ENCODE data around the gene CACNA1C.
"Not testable (repeated sequence)": the region's sequence is repeated elsewhere in the genome, so short reads cannot be mapped to it uniquely, and the experiment has no call there.

CACNA1C gene

DNA sequence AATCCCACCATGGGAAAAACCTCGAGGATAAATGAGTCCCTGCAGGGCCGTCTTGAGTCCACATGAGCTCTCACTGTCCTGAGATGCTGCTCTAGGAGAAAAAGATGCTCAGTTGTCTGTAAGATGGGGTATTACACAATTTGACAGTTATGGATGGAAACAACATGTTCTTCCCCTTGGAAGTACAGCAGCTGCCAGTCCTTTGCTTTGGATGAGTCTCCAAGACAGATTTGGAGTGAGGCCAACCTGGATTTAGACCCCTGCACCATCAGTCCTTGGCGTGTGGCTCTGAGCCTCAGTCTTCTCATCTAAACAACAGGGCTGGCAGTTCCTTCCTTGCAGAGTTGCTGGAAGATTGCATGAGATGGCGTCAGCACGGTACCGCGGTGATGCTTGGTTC is 432.9 kb downstream of the CACNA1C start:
- no peak for DNase-seq (ENCODE audit: low read depth)

DNA sequence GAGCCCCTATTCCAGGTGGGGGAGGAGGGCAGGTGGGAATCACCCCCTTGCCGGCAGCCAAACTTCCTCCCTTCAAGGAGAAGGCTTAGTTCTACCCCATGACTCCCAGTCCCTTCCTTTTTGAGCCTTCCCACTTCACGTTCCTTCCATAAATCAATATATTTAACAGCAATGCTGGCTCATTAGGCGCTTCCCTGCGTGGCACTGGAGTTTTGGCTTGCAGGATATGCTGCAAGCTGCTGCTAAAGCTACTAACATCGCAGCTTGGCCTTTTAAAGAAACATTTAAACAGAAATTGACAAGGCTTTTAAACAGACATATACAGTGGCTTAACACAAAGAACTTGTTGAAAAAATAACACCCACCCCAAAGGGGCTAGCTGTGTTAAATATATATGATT is 434.0 kb downstream of the CACNA1C start:
- no peak for DNase-seq (ENCODE audit: low read depth)

DNA sequence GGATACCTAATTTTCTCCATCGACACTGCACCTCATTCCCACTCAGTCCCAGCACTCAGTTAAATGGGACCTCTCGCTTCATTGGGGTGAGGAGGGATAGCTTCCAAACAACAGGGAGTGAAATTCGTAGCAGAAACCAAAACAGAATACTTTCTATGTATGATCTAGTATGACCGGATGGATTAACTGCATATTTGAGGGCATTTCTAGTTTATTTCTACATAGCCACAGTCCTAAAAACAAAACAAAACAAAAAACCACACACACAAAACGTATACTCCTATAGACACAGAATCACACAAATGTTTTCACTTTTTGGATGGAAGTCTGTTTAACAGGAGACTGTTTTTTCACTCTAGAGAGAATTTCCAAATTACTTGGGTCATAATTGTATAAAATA is 434.5 kb downstream of the CACNA1C start:
- no peak for DNase-seq (ENCODE audit: low read depth)

DNA sequence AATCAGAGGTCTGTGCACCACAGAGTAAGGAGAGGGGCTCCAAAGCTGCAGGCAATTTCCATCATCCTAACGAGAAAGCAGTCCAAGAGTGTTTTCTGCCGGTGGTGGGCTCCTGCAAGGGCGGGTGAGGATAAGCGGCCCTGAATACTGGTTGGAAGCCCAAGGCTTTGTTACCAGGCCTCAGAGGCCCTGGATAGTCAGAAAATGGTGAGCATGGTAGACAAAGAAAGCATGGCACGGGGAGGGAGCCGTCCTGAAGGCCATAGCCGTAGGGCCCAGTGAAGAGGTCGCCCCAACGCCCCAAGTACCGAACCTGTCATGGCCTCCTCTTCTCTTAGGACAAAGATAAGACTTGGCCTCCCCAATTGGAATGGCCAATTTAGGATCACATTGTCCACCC is 435.3 kb downstream of the CACNA1C start:
- DNase-seq (ENCODE audit: low read depth): no peak

DNA sequence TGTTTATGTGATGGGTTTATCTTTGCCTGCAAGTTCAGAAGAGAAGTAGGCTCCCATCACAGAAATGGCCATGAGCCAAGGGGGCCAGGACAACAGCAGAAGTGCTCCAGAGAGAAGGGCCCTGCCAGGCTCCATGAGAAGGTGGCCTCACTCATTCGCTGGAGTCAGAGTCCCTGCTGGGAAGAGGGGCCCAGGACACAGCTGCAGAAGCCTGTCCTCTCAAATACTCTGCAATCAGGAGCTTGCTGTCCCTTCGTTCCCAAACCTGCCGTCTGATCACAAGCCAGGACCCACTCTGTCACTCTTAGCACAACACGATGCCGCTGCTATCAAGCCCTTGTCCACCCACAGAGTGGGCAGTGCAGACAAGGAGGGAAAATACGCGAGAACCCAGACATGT is 435.8 kb downstream of the CACNA1C start:
- no peak for DNase-seq (ENCODE audit: low read depth)

DNA sequence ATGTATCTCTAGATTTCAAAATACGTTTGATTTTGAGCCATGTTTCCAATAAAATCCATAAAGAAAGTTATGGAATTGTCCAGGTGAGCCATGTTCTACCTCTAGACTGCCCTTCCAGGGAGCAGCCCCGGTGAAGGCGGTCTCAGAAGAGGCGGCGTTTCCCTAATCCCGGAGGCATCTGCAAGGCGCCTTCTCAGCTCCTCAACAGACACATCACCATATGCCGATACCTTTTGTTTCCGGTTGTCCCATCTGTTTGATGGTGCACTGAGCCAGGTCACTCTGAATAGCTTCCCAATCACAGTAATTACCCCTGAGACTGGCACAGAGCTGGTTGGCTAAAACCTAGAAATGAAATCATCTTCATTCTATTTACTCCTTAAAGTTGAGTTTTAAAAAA is 436.5 kb downstream of the CACNA1C start:
- DNase-seq (ENCODE audit: low read depth): no peak

DNA sequence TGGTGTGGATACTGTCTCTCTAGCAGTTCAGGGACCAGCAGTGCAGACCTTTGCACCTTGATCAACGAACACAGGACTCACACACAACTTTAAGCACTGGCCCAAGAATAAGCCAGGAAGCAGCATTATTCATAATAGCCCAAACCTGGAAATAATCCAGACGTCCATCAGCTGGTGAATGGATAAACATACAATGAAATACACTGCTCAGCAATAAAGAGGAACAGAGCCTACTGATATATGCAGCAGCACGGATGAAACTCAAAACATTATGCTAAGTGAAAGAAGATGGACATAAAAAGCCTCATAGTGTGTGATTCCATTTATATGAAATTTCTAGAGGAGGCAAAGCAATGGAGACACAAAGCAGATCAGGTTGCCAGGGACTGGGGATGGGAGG is 438.0 kb downstream of the CACNA1C start:
- no peak for DNase-seq (ENCODE audit: low read depth)

DNA sequence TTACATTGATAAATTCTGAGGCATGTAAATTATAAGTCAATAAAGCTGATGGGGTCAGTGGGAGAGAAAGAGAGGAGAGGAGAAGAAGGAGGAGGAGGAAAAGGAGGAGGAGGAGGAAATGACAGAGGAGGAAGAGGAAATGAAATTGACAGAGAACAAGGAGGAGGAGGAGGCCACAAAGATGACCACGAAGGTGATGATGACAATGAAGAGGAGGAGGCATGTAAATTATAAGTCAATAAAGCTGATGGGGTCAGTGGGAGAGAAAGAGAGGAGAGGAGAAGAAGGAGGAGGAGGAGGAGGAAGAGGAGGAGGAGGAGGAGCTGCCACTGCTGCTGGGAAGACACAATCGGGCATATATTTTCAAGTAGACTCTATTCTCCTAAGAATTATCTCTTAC is 438.6 kb downstream of the CACNA1C start:
- DNase-seq (ENCODE audit: low read depth): not testable (repeated sequence)

DNA sequence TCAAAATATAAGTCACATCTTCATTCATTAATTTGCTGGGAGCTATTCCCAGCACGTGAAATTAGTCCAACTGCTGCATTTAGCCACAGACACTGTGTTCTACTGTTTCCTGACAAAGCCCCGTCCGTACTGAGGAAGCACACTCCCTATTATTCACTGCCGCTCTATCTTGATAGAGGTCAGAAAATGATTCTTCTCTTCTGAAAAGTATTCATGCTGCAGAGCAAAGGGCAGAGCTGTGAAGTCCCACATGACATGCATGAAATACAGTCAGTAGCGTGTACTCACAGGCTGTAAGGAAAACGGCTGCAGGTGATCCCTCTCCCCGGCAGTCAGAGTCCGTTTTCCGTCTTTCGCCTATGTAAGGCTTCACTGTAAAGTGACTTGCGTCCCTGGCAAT is 439.4 kb downstream of the CACNA1C start:
- DNase-seq (ENCODE audit: low read depth): no peak

DNA sequence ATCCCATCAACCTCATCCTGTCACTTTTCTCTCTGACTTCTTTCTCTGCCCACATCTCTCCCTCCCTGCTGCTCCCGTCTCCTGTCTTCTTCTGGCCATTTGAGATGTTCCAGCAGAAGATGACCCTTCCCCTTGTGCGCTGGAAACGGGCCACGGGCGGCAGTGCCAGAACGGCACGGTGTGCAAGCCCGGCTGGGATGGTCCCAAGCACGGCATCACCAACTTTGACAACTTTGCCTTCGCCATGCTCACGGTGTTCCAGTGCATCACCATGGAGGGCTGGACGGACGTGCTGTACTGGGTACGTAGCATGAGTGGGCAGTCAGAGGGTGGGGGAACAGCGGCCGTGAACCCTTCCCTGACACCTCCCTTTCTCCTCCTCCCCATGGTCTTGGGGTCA is 440.3 kb downstream of the CACNA1C start:
- no peak for DNase-seq (ENCODE audit: low read depth)

DNA sequence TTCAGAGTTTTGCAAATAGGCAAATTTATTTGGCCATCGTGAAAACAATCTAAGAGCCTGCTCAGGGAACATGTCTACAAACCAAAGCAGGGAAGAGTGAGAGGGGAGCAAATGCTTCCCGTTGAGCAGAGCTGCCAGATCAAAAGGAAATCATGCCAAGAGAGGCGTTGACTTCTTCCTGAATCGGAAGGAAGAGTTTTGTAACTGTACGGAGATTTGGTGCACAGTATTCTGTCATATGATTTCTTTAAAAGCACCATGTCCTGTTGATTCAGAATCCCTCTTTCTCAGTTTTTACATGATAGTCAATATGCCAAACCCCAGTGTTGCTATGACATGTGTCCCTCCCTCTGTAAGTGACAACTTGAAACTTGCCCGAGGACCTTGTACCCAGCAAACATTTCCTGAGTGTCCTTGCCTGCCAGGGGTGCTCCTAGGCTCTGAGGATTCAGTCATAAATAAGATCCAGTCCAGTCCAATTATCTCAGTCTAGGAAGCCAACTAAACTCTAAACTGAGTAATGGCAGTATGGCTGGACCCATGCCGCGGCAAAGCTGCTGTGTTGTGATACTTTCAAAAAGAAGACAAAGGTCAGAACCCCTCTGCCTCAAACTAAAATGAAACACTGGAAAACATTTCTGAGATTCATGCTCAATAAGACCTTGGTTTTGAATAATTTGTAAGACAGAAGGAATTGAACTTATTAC is 441.9 kb downstream of the CACNA1C start:
- no peak for DNase-seq (ENCODE audit: low read depth)

DNA sequence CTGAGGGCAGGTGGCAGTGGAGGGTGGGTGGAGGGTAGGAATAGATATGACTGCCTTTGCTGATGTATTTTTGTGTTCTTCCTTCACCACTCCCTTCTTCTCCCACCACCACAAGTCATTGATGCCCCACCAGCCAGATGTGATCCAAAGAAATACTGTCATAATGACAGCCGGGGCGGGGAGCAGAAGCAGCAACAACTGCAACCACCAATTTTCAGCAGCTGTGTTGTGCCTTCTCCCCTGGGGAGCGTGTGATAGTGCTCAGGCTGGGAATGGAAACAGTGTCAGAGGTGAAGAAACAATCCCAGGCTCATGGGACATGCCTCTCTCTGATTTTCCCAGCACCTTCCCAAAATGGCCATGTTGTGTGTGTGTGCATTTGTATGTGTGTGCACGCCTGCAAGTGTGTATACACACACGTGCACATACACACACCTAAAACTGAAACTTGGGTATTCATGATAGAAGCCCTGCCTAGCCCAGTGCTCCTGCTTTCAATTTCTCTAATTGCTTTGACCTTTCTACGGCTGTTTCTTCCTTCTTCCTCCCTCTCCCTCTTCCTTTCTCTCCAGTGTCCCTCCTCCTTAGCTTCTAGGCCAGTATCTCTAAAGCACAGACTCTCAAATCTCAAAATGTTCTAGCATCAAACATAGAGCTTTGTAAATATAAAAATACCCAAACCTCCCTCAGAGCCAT is 442.8 kb downstream of the CACNA1C start:
- no peak for DNase-seq (ENCODE audit: low read depth)

DNA sequence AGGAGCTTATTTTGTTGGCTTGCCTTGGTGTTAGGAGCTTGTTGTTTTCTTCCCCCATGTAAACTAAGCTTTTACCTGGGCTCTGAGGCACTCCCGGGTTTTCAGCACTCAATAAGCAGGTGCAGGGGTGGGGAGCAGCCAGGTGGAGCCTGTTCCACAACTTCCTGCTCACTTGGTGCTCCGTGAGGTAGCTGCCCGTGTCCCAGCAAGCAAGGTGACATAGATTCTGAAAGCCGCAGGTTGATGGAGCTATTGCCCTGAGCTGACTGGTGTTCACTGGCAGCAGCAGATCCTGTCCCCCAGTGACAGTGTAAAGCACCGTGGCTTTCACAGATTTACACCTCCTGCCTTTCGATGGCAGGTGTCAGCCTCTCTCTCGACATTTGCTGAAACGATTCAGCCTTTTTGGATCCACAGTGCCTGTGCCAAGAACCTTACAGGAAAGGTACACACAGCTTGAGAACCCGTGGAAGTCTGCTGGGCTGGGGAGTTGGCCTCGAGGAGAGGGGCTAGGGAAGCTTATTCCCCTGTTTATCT is 446.2 kb downstream of the CACNA1C start:
- DNase-seq (ENCODE audit: low read depth): no peak

DNA sequence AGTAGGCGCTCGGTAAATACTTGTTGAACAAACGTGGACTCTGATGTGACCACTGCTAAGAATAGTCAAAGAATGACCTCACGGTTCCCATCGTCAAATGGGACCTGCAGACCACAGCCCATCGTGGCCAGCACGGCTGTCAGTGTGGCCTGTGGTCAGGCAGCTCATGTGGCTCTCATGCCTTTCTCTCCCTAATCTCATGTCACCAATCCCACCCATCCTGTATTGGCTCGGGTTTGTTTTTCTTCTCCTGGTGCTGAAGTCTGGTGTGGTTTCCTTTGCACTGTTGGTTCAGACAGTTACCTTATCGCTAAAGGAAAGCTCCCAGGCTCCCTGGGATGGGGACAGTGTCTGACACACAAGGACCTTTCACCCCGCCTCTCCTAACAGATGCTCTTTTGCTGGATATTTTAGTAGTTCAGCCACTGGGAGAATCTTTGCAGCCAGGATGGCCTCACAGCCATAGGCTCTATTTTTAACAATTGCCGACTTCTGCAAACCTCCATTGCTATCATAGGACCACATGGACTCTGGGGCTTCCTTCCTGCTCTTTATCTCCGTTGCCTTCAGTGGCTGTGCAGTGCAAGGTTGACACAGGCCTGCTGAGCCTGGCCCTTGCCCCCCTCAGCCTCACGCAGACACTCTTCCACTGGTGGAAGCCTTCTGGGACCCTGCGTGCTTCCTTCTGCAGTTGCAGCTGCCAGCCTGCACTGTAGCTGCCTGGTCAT is 448.8 kb downstream of the CACNA1C start:
- no peak for DNase-seq (ENCODE audit: low read depth)

DNA sequence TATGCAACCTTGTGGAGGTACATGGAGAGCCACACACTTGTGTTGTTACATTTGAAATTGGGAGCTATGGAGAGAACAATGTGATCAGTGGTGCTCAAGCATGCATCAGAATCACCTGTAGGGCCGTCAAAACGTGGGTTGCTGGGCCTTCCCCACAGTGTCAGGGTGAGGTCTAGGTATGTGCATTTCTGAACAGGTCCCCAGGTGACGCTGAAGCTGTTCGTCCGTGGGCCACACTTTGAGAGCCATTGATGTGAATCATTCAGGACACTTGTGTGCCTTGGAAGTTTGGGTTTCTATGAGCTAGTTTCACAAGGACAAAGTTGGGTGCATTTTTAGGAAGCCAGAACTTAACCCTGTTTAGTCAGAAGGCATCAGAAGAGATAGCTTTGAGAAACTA is 450.2 kb downstream of the CACNA1C start:
- DNase-seq (ENCODE audit: low read depth): no peak

DNA sequence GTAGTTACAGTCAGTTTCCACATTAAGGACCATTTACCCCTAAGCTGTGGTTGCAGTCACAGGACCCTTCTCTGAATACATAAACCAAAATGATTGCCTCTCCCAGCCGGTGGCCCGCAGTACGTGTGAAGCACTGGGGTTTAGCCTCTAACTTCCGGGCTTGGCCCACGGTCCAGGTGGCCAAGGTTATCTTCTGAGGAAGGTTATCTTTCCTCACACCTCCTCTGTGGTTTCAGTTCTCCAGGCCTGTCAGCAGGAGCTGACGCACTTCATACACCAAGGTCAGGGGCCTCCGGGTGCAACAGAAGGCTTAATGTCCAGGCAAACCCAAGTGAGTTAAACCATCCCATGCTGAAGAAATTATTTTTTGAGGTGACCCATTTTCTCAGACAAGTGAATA is 451.0 kb downstream of the CACNA1C start:
- DNase-seq (ENCODE audit: low read depth): no peak

DNA sequence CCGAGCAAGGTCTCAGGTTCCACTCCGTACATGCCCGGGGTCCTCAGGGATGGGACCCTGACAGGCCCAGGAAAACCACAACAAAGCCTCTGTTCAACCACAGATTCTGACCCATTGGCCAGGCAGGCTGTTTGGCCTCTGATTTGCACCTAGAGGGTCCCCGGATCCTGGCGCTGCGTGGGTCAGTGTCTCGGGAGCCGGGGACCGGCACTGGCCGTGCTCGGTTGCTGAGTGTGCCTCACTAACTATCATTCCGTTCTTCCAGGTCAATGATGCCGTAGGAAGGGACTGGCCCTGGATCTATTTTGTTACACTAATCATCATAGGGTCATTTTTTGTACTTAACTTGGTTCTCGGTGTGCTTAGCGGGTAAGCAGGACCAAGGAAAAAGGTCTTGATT is 451.8 kb downstream of the CACNA1C start:
- no peak for DNase-seq (ENCODE audit: low read depth)

DNA sequence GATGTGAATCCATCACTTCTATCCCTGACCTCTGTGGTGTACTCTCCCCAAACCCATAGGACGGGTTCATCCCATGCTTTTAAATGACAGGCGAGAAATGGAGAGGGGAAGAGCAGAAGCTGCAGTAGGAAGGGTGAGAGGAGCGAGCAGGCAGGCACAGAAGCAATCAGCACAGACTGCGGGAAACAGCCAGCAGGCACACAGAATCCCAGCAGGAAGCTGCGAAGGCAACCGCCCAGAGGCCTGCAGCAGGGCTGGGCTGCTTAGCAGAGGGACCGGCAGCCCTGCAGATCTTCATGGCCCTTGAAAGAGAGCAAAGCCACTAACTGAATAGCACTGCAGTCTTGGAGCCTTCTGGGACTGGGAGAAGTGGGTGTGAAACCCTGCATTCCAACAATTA is 455.0 kb downstream of the CACNA1C start:
- DNase-seq (ENCODE audit: low read depth): no peak

DNA sequence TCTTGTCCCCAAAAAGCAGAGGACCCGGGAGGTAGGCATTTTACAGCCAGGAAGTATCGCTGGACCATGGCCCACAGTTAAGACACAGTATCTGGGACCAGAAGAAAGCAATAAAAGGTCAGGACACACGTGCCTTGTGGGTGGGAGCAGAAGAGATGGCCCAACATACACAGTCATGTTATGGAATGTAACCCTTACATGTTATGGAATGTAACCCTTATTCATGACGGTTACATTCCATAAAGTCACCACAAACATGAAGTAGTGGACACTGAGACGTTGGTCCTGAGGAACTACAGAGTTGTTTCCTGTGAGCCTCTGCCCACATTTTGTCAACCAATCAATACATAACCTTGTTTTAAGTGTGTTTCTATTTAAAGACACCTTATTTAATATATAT is 456.4 kb downstream of the CACNA1C start:
- DNase-seq (ENCODE audit: low read depth): no peak

DNA sequence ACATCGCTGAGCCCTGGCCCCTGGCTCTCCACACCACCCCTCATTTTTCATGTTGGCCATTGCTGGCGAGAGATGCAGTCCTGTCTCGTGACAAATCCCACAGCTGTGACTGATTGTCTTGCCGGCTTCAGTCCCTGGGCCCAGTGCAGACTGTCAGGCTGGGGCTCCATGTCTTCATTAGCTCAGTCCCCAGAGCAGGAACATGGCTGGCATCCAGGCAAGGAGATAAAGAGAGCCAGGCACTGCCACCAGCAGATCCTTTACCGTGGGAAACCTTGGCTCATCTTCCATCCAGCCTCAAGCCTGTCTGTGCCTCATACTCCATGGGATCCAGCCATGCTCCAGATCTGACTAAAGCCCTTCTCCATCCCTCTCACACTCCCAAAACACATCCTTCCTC is 457.3 kb downstream of the CACNA1C start:
- no peak for DNase-seq (ENCODE audit: low read depth)

DNA sequence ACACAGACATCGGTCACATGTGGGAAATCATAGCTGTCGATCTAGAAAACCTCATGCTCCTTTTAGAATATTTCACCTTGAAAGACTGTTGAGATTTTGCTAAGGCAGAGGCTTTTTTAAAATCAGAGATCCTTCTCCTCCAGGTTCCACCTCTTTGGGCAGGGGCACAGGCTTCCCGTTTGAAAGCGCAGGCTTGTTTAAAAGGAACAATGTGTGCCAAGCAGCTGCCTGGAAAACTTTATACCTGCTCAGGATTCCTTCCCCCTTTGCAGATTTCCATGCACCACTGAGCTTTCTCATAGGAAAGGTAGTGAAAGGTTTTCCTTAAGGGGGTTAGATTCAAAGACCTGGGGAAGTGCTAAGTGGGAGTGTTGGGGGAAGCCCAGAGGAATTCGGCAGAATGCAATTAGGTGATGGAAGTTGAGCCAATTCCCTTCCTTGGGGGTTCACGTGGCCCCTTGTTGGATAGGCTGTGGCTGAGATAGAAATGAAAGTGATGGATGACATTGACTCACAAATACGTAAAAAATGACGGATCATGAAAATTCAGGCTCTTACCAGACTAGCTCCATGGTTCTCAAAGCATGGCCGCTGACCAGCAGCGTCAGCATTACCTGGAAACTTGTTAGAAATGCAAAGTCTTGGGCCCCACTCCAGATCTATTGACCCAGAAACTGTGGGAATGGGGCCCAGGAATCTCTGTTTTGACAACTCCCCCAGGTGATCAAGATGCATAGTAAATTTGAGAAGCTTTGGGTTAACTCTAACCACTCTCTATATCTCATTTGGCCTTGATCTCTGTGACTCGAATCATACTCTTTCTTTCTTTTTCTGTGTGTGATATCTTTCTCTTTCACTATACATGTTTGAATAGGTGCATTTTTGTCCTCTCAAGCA is 460.6 kb downstream of the CACNA1C start:
- no peak for DNase-seq (ENCODE audit: low read depth)

DNA sequence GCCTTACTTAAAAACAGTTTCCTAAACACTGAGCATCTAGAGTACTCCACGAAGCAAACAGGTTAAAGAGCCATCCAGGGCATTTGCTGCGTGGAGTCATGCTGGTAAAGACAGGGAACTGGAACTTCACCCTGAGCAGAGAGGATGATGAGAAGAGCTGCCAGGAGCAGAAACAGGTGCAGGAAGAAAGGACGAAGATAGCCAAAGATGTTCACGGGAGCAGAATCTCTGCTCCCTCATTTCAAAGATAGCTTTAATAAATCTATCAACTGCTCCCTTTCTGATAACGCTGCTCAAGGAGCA is 461.2 kb downstream of the CACNA1C start:
- no peak for DNase-seq (ENCODE audit: low read depth)

All from stimulated activated CD8-positive, alpha-beta memory T cell treated with anti-CD3 and anti-CD28 coated beads, Interleukin-12 subunit alpha, Interleukin-12 subunit beta, amount 100 ng/mL, for 1 hour (primary cell).